Parathyroid adenoma (tissue), 2 donors: ENCODE measurements around the gene CAMK1G.

Experiments
- H2AFZ ChIP-seq: fragments of 300-600 bp; sonication (generic); one replicate; pipeline ENCODE4 v1.7.0; 2017; ENCODE audit warnings: antibody characterized with exemption, mild to moderate bottlenecking
- H3K27ac ChIP-seq: fragments of 300-600 bp; sonication (generic); one replicate; pipeline ENCODE4 v1.7.0; 2017
- H3K27me3 ChIP-seq: fragments of 300-600 bp; sonication (generic); one replicate; pipeline ENCODE4 v1.7.0; 2017; ENCODE audit warnings: low read length; ENCODE audit not compliant: control insufficient read depth, insufficient read depth
- H3K36me3 ChIP-seq: fragments of 300-600 bp; sonication (generic); one replicate; pipeline ENCODE4 v1.7.0; 2017; ENCODE audit warnings: low read length; ENCODE audit not compliant: control insufficient read depth, insufficient read depth
- H3K4me1 ChIP-seq: fragments of 300-600 bp; sonication (generic); one replicate; pipeline ENCODE4 v1.7.0; 2017; ENCODE audit warnings: control low read depth
- H3K4me2 ChIP-seq: fragments of 300-600 bp; sonication (generic); one replicate; pipeline ENCODE4 v1.7.0; 2017; ENCODE audit warnings: low read length
- H3K4me3 ChIP-seq: fragments of 300-600 bp; sonication (generic); one replicate; pipeline ENCODE4 v1.7.0; 2017; ENCODE audit warnings: low read depth, low read length
- H3K79me2 ChIP-seq: fragments of 300-600 bp; sonication (generic); one replicate; pipeline ENCODE4 v1.7.0; 2017; ENCODE audit warnings: control low read depth
- H3K9ac ChIP-seq: fragments of 300-600 bp; sonication (generic); one replicate; pipeline ENCODE4 v1.7.0; 2017; ENCODE audit warnings: mild to moderate bottlenecking
- H3K9me3 ChIP-seq: fragments of 300-600 bp; sonication (generic); one replicate; pipeline ENCODE4 v1.7.0; 2017; ENCODE audit warnings: low read length; ENCODE audit not compliant: control insufficient read depth
- CTCF ChIP-seq: fragments of 300-600 bp; sonication (generic); IDR thresholded peaks from one replicate; pipeline ENCODE4 v1.7.0; 2017; ENCODE audit warnings: antibody characterized with exemption, mild to moderate bottlenecking
- donor health status: primary hyperparathyroidism.

CAMK1G gene

GRCh38 chr1:209652873-209653401 is 69.4 kb downstream of the CAMK1G start:
- Histone ChIP-seq H2AFZ (no peak overlapping the region), H3K9me3 (no peaks in the 10 kb centered on the region), H3K9ac (no peak overlapping the region), H3K27me3 (no peaks in the 10 kb centered on the region), H3K4me1 (no peaks in the 10 kb centered on the region), H3K4me2 (no peak overlapping the region), H3K36me3 (no peaks in the 10 kb centered on the region), H3K79me2 (no peaks in the 10 kb centered on the region), H3K27ac (no peak overlapping the region), H3K4me3 (no peak overlapping the region)
- TF ChIP-seq CTCF = no peak

- H3K4me1 ChIP-seq = no peaks in the 10 kb centered on the region
- H3K36me3 ChIP-seq = no peaks in the 10 kb centered on the region
- H3K4me2 ChIP-seq = no peak overlapping the region
- no peak for TF ChIP-seq CTCF
- no peak overlapping the region for H2AFZ ChIP-seq
- no peak overlapping the region for H3K27ac ChIP-seq
- H3K27me3 ChIP-seq = no peaks in the 10 kb centered on the region
- no peaks in the 10 kb centered on the region for H3K9me3 ChIP-seq
- H3K79me2 ChIP-seq = no peaks in the 10 kb centered on the region
- H3K9ac ChIP-seq = no peak overlapping the region
- no peak overlapping the region for H3K4me3 ChIP-seq
Observed at GRCh38 chr1:209653915-209654351, 70.4 kb downstream of the CAMK1G start.

GRCh38 chr1:209655411-209656231 is 72.1 kb downstream of the CAMK1G start:
- no peaks in the 10 kb centered on the region for H3K36me3 ChIP-seq
- no peak overlapping the region for H3K4me2 ChIP-seq
- TF ChIP-seq CTCF = no peak
- no peaks in the 10 kb centered on the region for H3K79me2 ChIP-seq
- no peak overlapping the region for H3K4me3 ChIP-seq
- H3K9me3 ChIP-seq = no peaks in the 10 kb centered on the region
- no peak overlapping the region for H2AFZ ChIP-seq
- H3K9ac ChIP-seq = no peak overlapping the region
- no peak overlapping the region for H3K27ac ChIP-seq
- H3K4me1 ChIP-seq = peaks cover 3% of the 10 kb centered on the region
- H3K27me3 ChIP-seq = no peaks in the 10 kb centered on the region

- no peak for TF ChIP-seq CTCF
- H3K36me3 ChIP-seq = no peaks in the 10 kb centered on the region
- H3K27ac ChIP-seq = no peak overlapping the region
- H3K4me3 ChIP-seq = no peak overlapping the region
- H3K9ac ChIP-seq = no peak overlapping the region
- no peak overlapping the region for H3K4me2 ChIP-seq
- no peaks in the 10 kb centered on the region for H3K27me3 ChIP-seq
- H3K9me3 ChIP-seq = no peaks in the 10 kb centered on the region
- H3K79me2 ChIP-seq = no peaks in the 10 kb centered on the region
- H2AFZ ChIP-seq = no peak overlapping the region
- peaks cover 3% of the 10 kb centered on the region for H3K4me1 ChIP-seq
Observed at GRCh38 chr1:209657140-209657879, 73.8 kb downstream of the CAMK1G start.
